Natural killer cell (primary cell): Measurements from ENCODE around the gene CNTROB. TPM values are rescaled to one million over a fixed set of nuclear protein-coding genes. Genes with fewer than 3 reads are reported as not detected.

Experiments
- ATAC-seq, 3 donors: fragments of 150-1000 bp in 2 of 3; fragments of 200-7000 bp in 1 of 3; cut with Tn5 transposase; 1 replicate in 1 of 3; 2 replicates in 2 of 3; pipeline ENCODE4 v1.10.0; 2021; ENCODE audit warnings: mild to moderate bottlenecking in 2 of 3, moderate library complexity in 2 of 3
- DNase-seq, 2 donors: peaks; one replicate each; pipeline versions ENCODE4 v3.0.0 to v3.0.0-alpha.2; 2013 to 2021; ENCODE audit warnings: mixed read lengths in 1 of 2
- H3K27ac ChIP-seq: one replicate; pipeline ENCODE4 v1.5.1; 2013; ENCODE audit warnings: mild to moderate bottlenecking, low read length
- H3K27me3 ChIP-seq: one replicate; pipeline ENCODE4 v1.6.1; 2013; ENCODE audit warnings: low read length; ENCODE audit not compliant: control insufficient read depth, insufficient read depth
- H3K36me3 ChIP-seq: one replicate; pipeline ENCODE4 v1.6.1; 2013; ENCODE audit warnings: low read length; ENCODE audit not compliant: control insufficient read depth, insufficient read depth
- H3K4me1 ChIP-seq: one replicate; pipeline ENCODE4 v1.6.1; 2013; ENCODE audit warnings: low read length; ENCODE audit not compliant: control insufficient read depth, insufficient read depth
- H3K4me3 ChIP-seq: one replicate; pipeline ENCODE4 v1.5.1; 2013; ENCODE audit warnings: low read length
- H3K9me3 ChIP-seq: one replicate; pipeline ENCODE4 v1.6.1; 2013; ENCODE audit warnings: low read length; ENCODE audit not compliant: control insufficient read depth, insufficient read depth
- H3K27ac Mint-ChIP-seq, 2 donors: one replicate each; pipeline ENCODE4 v1.8.0; 2022; ENCODE audit warnings: mild to moderate bottlenecking in 2 of 2, mixed read lengths in 2 of 2, moderate library complexity in 1 of 2
- H3K27me3 Mint-ChIP-seq, 2 donors: one replicate each; pipeline ENCODE4 v1.8.0; 2022; ENCODE audit warnings: low read depth in 2 of 2, mixed read lengths in 2 of 2
- H3K36me3 Mint-ChIP-seq: one replicate; pipeline ENCODE4 v1.8.0; 2022; ENCODE audit warnings: mixed read lengths
- H3K4me1 Mint-ChIP-seq, 2 donors: one replicate each; pipeline ENCODE4 v1.8.0; 2022; ENCODE audit warnings: mixed read lengths in 2 of 2
- H3K4me3 Mint-ChIP-seq: one replicate; pipeline ENCODE4 v1.8.0; 2022; ENCODE audit warnings: mild to moderate bottlenecking, moderate library complexity, mixed read lengths
- H3K9me3 Mint-ChIP-seq, 2 donors: one replicate each; pipeline ENCODE4 v1.8.0; 2022; ENCODE audit warnings: mixed read lengths in 2 of 2
- CTCF ChIP-seq: fragments of 200-600 bp; IDR thresholded peaks from one replicate; pipeline ENCODE4 v1.8.0; 2022; ENCODE audit warnings: antibody characterized with exemption
- WGBS: methylation state at CpG from one replicate; pipeline ENCODE4 v1.1.7; 2013; ENCODE audit warnings: missing lambda C conversion rate; ENCODE audit not compliant: insufficient coverage; 5-methylcytosine and 5-hydroxymethylcytosine counted together
- intact Hi-C: fragments of 100-400 bp; cut with micrococcal nuclease; formaldehyde crosslinking; loops from one replicate; pipeline ENCODE4 v1.14.2; 2022
- total RNA-seq, 4 donors: library from RNA; stranded (reverse); fragments of 120-200 nt in 1 of 4; gene quantifications; one replicate each; pipeline versions ENCODE4 v1.2.3 to v1.2.4, GENCODE V29; 2013 to 2022

CNTROB gene
- total RNA-seq: 10 to 100 TPM; 36.3 to 49.8 (median 45.2) TPM
- 17.9 TPM for total RNA-seq (2013)

GRCh38 chr17:7931709-7932482 is at the start of gene CNTROB, which contains the start of gene TRAPPC1:
CNTROB (plus strand) TSS chr17:7932206; CDS start chr17:7933080, 874 bp downstream.
TRAPPC1 (minus strand) TSS chr17:7931946; CDS start chr17:7931829, 117 bp downstream.
- Mint-ChIP-seq H3K36me3 (no peaks in the 10 kb centered on the region), H3K27me3 (no peaks in the 10 kb centered on the region), H3K9me3 (no peaks in the 10 kb centered on the region), H3K4me3 (peak within 1 kb of the TSS; percentile 99), H3K4me1 (peaks cover 36 to 56% of the 10 kb centered on the region in 2 donors), H3K27ac (peak within 1 kb of the TSS; percentile 96 to 98)
- no peak for TF ChIP-seq CTCF
- Histone ChIP-seq H3K9me3 (no peaks in the 10 kb centered on the region), H3K27me3 (no peaks in the 10 kb centered on the region), H3K27ac (peak within 1 kb of the TSS; percentile 79), H3K36me3 (peaks cover 3% of the 10 kb centered on the region), H3K4me3 (peak within 1 kb of the TSS; percentile 74), H3K4me1 (peaks cover 31% of the 10 kb centered on the region)
- ATAC-seq (peak; percentile 93 to 99 (median 96)), DNase-seq (peak; percentile 99 to 100)
- intact Hi-C loops: loop anchor here (1.0 to 5.0 kb wide), 4 partner anchors 9 to 189 kb away; partner anchors contain the start of gene CHD3
- WGBS: under 1% methylated on average over 55 of the region's 55 CpGs

- no peak for TF ChIP-seq CTCF
- H3K27me3 Mint-ChIP-seq: no peaks in the 10 kb centered on the region
- H3K4me1 Mint-ChIP-seq: no peaks in the 10 kb centered on the region
- WGBS: no CpG with 5 or more reads among the region's 3 CpGs
- DNase-seq (no peak), ATAC-seq (no peak)
- peaks cover 27% of the 10 kb centered on the region for H3K4me1 ChIP-seq
- no peak overlapping the region for H3K27ac ChIP-seq
- intact Hi-C loops: no loop called here
- H3K27me3 ChIP-seq: no peaks in the 10 kb centered on the region
- H3K4me3 ChIP-seq: no peak overlapping the region
- no peaks in the 10 kb centered on the region for H3K9me3 Mint-ChIP-seq
- H3K36me3 ChIP-seq: peaks cover 27% of the 10 kb centered on the region
- no peak overlapping the region for H3K27ac Mint-ChIP-seq
- H3K4me3 Mint-ChIP-seq: no peak overlapping the region
- no peaks in the 10 kb centered on the region for H3K9me3 ChIP-seq
- H3K36me3 Mint-ChIP-seq: no peaks in the 10 kb centered on the region
Measured at GRCh38 chr17:7882629-7883028, 49.4 kb upstream of the CNTROB start.

- H3K36me3 Mint-ChIP-seq: no peaks in the 10 kb centered on the region
- no peak for TF ChIP-seq CTCF
- H3K4me1 Mint-ChIP-seq: no peaks in the 10 kb centered on the region
- H3K9me3 Mint-ChIP-seq: no peaks in the 10 kb centered on the region
- DNase-seq (peak in 1 of 2 donors; percentile 79), ATAC-seq (no peak)
- H3K4me3 Mint-ChIP-seq: peak overlapping the region; percentile 71
- intact Hi-C loops: no loop called here
- no CpG with 5 or more reads among the region's 3 CpGs for WGBS
- H3K4me1 ChIP-seq: peaks cover 39% of the 10 kb centered on the region
- peak overlapping the region; percentile 7 to 76 for H3K27ac Mint-ChIP-seq
- H3K9me3 ChIP-seq: no peaks in the 10 kb centered on the region
- H3K4me3 ChIP-seq: no peak overlapping the region
- H3K36me3 ChIP-seq: peaks cover 24% of the 10 kb centered on the region
- no peaks in the 10 kb centered on the region for H3K27me3 Mint-ChIP-seq
- H3K27me3 ChIP-seq: no peaks in the 10 kb centered on the region
- H3K27ac ChIP-seq: no peak overlapping the region
Measured at GRCh38 chr17:7883781-7884386, 48.1 kb upstream of the CNTROB start.
